GM13977 (cell line): ENCODE data around the gene ATG10.
"Not testable (repeated sequence)": the region's sequence is repeated elsewhere in the genome, so short reads cannot be mapped to it uniquely, and the experiment has no call there.

ENCODE experiments used
- DNase-seq: peaks from one replicate; pipeline ENCODE4 v3.0.0; 2012; ENCODE audit warnings: low spot score
- in situ Hi-C: fragments of 300-500 bp; cut with MboI; formaldehyde crosslinking; loops from one replicate; pipeline ENCODE4 v1.12.0; 2022; ENCODE audit warnings: low sequenced_read_pairs, low pct_unique_long_range_greater_than_20kb, mixed read lengths, inconsistent platforms; ENCODE audit not compliant: unreplicated experiment
- TF ChIP-seq, protein P1 (sequence below): IDR thresholded peaks from 2 replicates; pipeline ENCODE4 v1.5.1; 2012; ENCODE audit warnings: mild to moderate bottlenecking, control low read depth; ENCODE audit not compliant: insufficient read depth; ENCODE audit errors: extremely low read depth, missing control alignments

Gene ATG10

DNA sequence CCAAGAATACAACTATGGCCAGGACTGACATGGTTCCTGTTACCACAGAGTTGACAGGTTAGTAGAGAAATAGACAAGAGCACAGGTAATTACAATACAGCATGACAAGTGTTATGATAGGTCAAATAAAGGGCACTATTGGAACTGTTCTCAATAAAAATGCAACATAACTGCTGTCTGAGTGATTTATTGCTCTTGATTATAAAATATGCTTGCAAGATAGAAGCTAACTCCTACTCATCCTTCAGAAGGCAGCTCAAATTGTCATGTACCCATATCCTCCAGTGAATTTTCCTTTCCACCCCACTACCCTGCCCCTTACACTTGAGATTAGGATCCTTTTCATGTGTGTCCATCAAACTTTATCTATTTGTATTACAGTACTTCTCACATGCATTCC lies 35.1 kb upstream of the ATG10 start:
- TF ChIP-seq, protein P1, sequence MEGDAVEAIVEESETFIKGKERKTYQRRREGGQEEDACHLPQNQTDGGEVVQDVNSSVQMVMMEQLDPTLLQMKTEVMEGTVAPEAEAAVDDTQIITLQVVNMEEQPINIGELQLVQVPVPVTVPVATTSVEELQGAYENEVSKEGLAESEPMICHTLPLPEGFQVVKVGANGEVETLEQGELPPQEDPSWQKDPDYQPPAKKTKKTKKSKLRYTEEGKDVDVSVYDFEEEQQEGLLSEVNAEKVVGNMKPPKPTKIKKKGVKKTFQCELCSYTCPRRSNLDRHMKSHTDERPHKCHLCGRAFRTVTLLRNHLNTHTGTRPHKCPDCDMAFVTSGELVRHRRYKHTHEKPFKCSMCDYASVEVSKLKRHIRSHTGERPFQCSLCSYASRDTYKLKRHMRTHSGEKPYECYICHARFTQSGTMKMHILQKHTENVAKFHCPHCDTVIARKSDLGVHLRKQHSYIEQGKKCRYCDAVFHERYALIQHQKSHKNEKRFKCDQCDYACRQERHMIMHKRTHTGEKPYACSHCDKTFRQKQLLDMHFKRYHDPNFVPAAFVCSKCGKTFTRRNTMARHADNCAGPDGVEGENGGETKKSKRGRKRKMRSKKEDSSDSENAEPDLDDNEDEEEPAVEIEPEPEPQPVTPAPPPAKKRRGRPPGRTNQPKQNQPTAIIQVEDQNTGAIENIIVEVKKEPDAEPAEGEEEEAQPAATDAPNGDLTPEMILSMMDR, result no peak
- in situ Hi-C loops, result no loop called here
- DNase-seq, result no peak

DNA sequence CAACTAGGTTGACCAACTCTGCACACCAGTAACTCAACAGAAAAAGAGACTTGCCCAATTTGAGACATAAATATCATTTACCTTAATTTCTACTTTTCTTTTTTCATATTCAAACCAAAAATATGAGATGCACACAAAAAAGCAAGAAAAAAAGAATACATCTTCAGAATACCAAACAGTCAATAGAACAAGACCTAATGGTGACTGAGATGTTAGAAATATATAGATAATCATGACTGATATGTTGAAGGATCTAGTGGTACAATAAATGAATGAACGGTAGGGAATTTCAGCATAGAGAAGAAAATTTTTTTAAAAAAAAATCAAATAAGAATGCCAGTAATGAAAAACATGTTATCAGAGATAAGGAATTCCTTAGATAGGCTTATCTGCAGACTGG lies 29.1 kb upstream of the ATG10 start:
- in situ Hi-C loops, result no loop called here
- DNase-seq, result no peak
- TF ChIP-seq, protein P1, result no peak

DNA sequence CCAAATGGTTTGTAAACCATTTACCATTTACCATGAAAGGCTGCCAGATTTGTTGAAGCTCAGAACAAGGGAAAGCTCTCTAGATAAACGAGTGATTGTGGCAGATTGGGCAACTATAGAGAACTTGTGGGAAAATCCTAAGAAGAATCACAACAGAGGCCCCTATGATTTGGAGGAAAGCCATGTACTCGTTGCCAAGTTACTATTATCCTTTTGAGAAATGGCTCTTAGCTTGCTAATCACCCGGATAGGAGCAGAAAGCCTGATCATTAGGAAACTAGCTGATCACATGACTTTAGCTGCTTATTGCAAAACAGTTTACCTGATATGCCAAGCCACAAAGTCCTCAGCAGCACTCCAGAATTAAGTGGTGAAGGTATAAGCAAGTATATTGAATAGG lies 23.5 kb upstream of the ATG10 start:
- no peak for DNase-seq
- in situ Hi-C loops, result no loop called here
- TF ChIP-seq, protein P1, result no peak

DNA sequence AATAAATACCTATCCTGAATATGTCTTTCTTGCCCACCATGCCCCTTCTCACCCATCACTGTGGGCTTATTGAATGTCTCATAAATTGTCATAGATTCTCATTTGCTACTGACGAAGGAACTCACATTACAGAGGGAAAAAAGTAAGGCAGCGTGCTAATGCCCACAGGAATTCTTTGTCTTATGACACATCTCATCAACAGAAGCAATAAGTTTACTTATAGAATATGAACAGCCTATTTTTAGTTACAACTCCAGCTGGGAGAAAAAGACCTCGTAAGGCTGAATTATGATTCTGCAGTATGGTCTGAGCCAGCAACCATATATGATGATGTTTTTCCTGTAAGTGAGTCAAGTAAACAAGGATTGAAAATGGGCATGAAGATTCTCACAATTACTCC lies 22.4 kb upstream of the ATG10 start:
- TF ChIP-seq, protein P1, result no peak
- DNase-seq, result no peak
- in situ Hi-C loops, result no loop called here

DNA sequence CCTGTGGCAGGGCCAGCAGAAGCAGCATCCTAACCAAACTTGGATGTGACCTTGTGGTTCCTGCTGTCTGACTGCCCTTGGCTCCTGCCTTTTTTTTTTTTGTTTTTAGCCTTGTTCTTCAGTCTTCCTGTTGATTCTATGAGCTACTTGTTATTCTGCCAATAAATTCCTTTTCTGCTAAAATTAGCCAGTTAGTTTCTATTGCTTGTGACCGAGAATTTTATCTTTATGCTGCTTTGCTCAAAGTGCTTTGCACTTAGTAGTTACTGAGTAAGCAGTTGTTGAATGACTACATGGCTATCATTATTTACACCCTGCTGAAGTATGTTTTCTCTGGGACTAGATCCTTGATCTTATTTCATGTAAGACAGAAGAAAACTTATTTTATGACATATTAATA lies 20.8 kb upstream of the ATG10 start:
- no peak for DNase-seq
- in situ Hi-C loops, result no loop called here
- TF ChIP-seq, protein P1, result no peak

DNA sequence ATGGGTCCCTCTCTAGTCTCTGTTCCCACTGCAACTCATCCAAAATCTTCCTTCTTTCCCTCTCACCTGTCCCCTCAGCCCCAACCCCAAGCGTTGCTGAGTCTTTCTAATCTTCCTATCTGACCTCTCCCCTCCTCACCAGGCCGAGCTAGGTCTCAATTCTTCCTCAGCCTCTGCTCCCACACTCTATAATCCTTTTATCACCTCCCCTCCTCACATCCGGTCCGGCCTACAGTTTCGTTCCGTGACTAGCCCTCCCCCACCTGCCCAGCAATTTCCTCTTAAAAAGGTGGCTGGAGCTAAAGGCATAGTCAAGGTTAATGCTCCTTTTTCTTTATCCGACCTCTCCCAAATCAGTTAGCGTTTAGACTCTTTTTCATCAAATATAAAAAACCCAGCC lies 17.0 kb upstream of the ATG10 start:
- DNase-seq, in situ Hi-C loops: not testable (repeated sequence)

DNA sequence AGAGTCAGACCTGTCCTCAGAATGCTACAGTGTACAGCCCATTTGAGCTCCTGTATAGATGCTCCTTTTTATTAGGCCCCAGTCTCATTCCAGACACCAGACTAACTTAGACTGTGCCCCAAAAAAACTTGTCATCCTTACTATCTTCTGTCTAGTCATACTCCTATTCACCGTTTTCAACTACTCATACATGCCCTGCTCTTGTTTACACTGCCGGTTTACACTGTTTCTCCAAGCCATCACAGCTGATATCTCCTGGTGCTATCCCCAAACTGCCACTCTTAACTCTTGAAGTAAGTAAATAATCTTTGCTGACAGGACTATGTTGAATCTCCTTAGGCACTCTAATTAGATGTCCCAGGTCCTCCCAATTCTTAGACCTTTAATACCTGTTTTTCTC lies 13.7 kb upstream of the ATG10 start:
- in situ Hi-C loops, DNase-seq: not testable (repeated sequence)

DNA sequence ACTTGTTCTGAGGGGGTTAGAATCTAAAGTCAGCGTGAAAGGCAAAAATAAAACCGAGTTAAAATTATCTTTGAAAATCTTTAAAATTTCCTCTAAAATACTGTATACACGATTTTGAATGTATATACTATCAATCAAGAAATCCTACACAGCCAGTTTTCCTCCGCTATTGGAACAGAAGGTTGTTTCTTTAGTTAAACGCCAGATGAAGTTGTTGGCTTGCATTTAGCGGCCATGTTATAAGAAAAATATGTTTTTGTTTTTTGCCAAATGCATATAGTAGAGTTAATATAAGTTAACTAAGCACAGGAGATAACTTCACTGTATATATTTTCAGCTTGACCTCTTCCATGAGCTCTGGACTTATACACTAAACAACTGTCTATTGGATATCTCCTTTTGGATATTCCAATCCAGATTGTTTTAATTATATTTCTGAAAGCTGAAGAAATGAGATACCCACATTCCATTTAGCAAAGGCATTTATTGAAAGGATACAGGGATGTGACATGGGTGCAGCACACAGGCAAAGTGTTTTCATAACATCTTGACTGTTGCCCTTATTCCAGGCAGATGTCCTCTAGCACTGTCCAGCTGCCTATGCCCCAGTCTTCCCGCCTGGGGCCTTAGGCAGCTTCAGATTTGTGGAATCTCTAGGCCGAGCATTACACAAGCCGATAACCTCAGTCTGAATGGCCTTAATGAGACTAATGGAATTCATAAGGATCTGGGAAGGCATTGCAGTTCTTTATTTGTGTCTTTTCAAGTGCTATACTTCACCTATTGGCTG lies 10.0 kb upstream of the ATG10 start:
- no peak for DNase-seq
- TF ChIP-seq, protein P1, result no peak
- in situ Hi-C loops, result no loop called here
